MCF 10A (cell line): Measurements from ENCODE around the gene VWA5B1. TPM values are rescaled to one million over a fixed set of nuclear protein-coding genes. Genes with fewer than 3 reads are reported as not detected.

Source experiments
- BruUV-seq: library from RNA; stranded (reverse); fragments of 400-500 nt; replicated peaks from 2 replicates; lab custom pipeline; 2021; lab: Mats Ljungman, UMichigan
- CTCF ChIA-PET: fragments of 300-600 bp; sonication (Branson Sonifier 250); formaldehyde crosslinking; extraction: SDS; loops from one replicate; lab custom pipeline; 2021; ENCODE audit warnings: antibody characterized with exemption, inconsistent platforms; lab: Yijun Ruan, JAX
- POLR2A ChIA-PET: fragments of 300-600, 350-650 bp; sonication (Branson Sonifier 250); formaldehyde crosslinking; extraction: SDS; loops from one replicate; lab custom pipeline; 2020; ENCODE audit warnings: antibody characterized with exemption, inconsistent platforms; lab: Yijun Ruan, JAX
- DNase-seq: peaks from one replicate; pipeline ENCODE4 v3.0.0-alpha.2; 2018; ENCODE audit not compliant: unreplicated experiment
- H3K27ac Mint-ChIP-seq: one replicate; pipeline ENCODE4 v1.8.0; 2022; ENCODE audit warnings: mild to moderate bottlenecking, low read depth, mixed read lengths; ENCODE audit not compliant: unreplicated experiment
- H3K27me3 Mint-ChIP-seq: one replicate; pipeline ENCODE4 v1.8.0; 2022; ENCODE audit warnings: mixed read lengths; ENCODE audit not compliant: insufficient read depth, unreplicated experiment
- H3K36me3 Mint-ChIP-seq: one replicate; pipeline ENCODE4 v1.8.0; 2022; ENCODE audit warnings: mild to moderate bottlenecking, moderate library complexity, mixed read lengths; ENCODE audit not compliant: insufficient read depth, unreplicated experiment
- H3K4me1 Mint-ChIP-seq: one replicate; pipeline ENCODE4 v1.8.0; 2022; ENCODE audit warnings: mixed read lengths; ENCODE audit not compliant: insufficient read depth, unreplicated experiment
- H3K4me3 Mint-ChIP-seq: one replicate; pipeline ENCODE4 v1.8.0; 2022; ENCODE audit warnings: mild to moderate bottlenecking, moderate library complexity, mixed read lengths; ENCODE audit not compliant: unreplicated experiment
- H3K9me3 Mint-ChIP-seq: one replicate; pipeline ENCODE4 v1.8.0; 2022; ENCODE audit warnings: mixed read lengths; ENCODE audit not compliant: unreplicated experiment
- intact Hi-C: fragments of 100-400 bp; cut with micrococcal nuclease; formaldehyde crosslinking; loops from 2 replicates; pipeline ENCODE4 v1.14.1; 2022
- total RNA-seq: library from RNA; stranded (reverse); gene quantifications from 2 replicates; pipeline ENCODE4 v1.2.3, GENCODE V29; 2022
- TF ChIP-seq, protein P1 (sequence below): fragments of 200-600 bp; IDR thresholded peaks from one replicate; pipeline ENCODE4 v1.8.0; 2022; ENCODE audit warnings: antibody characterized with exemption, mild to moderate bottlenecking; ENCODE audit not compliant: unreplicated experiment

VWA5B1 gene
- total RNA-seq, 1 experiment from 2014 or later: not detected

DNA sequence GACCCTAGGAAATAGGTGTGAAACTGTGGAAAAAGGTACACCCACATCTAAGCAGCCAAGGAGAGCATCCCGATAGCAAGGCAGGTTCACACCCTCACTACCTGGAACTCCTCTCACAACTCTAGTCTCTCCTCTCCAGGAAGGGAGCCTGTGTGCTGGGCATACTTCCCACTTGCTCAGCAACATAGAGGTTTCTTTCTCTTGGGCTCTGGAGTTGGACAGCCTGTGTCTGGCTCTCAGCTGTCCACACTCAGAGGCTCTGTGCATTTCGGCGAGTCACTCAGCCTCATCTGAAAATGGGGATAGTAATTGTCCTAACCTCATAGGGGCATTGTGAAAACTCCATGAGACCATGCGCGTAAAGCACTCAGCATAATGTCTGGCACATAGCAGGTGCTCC, 29.6 kb upstream of the VWA5B1 start:
- Mint-ChIP-seq H3K27me3 (peaks cover 11% of the 10 kb centered on the region), H3K4me3 (no peak overlapping the region), H3K9me3 (no peaks in the 10 kb centered on the region), H3K36me3 (no peaks in the 10 kb centered on the region), H3K4me1 (no peaks in the 10 kb centered on the region), H3K27ac (no peak overlapping the region)
- ChIA-PET CTCF (no interaction called here), POLR2A (interaction anchor here (0.6 kb wide), 1 partner anchor 9 kb away, joined by 5 read pairs; no protein-coding TSS in a partner anchor)
- no peak for DNase-seq
- no TSS peak for BruUV-seq
- TF ChIP-seq, protein P1, sequence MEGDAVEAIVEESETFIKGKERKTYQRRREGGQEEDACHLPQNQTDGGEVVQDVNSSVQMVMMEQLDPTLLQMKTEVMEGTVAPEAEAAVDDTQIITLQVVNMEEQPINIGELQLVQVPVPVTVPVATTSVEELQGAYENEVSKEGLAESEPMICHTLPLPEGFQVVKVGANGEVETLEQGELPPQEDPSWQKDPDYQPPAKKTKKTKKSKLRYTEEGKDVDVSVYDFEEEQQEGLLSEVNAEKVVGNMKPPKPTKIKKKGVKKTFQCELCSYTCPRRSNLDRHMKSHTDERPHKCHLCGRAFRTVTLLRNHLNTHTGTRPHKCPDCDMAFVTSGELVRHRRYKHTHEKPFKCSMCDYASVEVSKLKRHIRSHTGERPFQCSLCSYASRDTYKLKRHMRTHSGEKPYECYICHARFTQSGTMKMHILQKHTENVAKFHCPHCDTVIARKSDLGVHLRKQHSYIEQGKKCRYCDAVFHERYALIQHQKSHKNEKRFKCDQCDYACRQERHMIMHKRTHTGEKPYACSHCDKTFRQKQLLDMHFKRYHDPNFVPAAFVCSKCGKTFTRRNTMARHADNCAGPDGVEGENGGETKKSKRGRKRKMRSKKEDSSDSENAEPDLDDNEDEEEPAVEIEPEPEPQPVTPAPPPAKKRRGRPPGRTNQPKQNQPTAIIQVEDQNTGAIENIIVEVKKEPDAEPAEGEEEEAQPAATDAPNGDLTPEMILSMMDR: no peak
- intact Hi-C loops: no loop called here

DNA sequence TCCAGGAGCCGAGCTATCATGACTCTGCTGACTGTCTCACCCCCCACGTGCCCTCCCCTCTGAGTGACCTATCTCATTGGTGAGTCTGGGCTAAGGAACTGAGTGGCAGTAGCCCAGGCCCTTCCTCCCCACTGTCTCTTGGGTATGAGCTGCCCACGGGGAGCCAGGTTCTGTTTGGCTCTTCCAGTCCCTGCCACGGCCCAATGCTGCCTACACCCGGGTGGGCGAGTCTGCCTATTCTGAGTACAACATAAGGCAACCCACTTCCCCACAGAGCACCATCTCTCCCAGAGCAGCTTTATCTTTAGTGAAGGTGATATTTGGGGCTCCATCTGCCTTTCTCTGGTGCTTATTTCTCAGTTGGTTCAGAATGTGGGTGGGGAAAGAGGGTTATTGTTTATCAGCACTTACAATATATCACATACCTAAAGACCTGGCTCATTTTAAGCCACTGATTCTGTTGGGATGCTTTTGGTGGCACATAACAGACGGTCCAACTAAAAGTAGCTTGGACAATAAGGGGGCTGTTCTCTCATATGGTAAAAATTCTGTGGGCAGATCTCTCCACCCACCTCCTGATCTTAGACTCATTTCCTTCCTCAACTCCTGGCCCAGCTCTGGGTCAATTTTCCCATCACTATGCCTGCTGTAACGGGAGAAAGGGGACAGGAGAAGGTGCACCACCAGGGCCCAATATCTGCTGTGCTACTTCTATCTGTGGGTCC, 27.7 kb upstream of the VWA5B1 start:
- intact Hi-C loops: no loop called here
- Mint-ChIP-seq H3K27ac (no peak overlapping the region), H3K9me3 (no peaks in the 10 kb centered on the region), H3K36me3 (no peaks in the 10 kb centered on the region), H3K4me1 (no peaks in the 10 kb centered on the region), H3K4me3 (no peak overlapping the region), H3K27me3 (peaks cover 11% of the 10 kb centered on the region)
- ChIA-PET CTCF (no interaction called here), POLR2A (interaction anchor here (0.6 kb wide), 1 partner anchor 53 kb away, joined by 3 read pairs; no protein-coding TSS in a partner anchor)
- BruUV-seq: no TSS peak
- TF ChIP-seq, protein P1: no peak
- DNase-seq: no peak

DNA sequence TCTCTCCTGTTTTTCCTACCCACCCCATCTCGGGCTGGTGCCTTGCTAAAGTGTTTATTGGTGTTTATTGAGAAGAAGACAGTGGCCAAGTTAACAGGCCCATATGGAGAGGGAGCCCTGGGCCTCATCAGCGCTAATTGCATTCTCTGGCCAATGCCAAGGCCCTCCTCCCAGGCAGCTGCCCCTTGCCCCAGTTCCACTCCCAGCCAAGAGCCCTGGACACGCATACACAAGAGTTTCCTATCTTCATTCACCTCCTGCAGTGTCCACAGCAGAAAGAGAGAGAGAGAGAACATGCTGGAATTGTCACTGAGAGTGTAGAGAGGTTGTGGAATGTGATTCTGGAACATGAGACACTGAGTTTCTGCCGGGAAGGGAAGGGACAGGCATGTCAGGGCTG, 25.4 kb upstream of the VWA5B1 start:
- no peak overlapping the region for H3K4me3 Mint-ChIP-seq
- peaks cover 22% of the 10 kb centered on the region for H3K27me3 Mint-ChIP-seq
- POLR2A ChIA-PET: no interaction called here
- H3K9me3 Mint-ChIP-seq: peaks cover 2% of the 10 kb centered on the region
- CTCF ChIA-PET: interaction anchor here (1.0 to 1.2 kb wide), 2 partner anchors 53 to 61 kb away, joined by 3 read pairs; no protein-coding TSS in a partner anchor
- H3K27ac Mint-ChIP-seq: no peak overlapping the region
- DNase-seq: no peak
- no TSS peak for BruUV-seq
- no peaks in the 10 kb centered on the region for H3K36me3 Mint-ChIP-seq
- H3K4me1 Mint-ChIP-seq: no peaks in the 10 kb centered on the region
- intact Hi-C loops: no loop called here
- TF ChIP-seq, protein P1: no peak

DNA sequence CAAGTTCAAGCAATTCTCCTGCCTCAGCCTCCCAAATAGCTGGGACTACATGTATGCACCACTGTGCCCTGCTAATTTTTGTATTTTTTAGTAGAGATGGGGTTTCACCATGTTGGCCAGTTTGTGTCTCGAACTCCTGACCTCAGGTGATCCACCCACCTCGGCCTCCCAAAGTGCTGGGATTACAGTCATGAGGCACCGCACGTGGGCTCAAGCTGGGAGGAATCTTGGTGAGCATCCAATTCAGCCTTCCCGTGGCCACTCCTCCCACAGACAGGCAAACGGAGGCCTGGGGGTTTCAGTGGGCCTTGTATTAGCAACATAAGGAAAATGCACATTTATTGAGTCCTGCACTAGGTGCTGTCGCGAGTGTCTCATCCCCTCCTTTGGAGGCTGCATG, 24.5 kb upstream of the VWA5B1 start:
- no TSS peak for BruUV-seq
- Mint-ChIP-seq H3K4me3 (no peak overlapping the region), H3K36me3 (no peaks in the 10 kb centered on the region), H3K9me3 (peaks cover 11% of the 10 kb centered on the region), H3K27me3 (peaks cover 31% of the 10 kb centered on the region), H3K27ac (no peak overlapping the region), H3K4me1 (no peaks in the 10 kb centered on the region)
- CTCF ChIA-PET: interaction anchor here (0.7 to 1.2 kb wide), 2 partner anchors 60 to 215 kb away, joined by 3 read pairs; no protein-coding TSS in a partner anchor
- POLR2A ChIA-PET: no interaction called here
- TF ChIP-seq, protein P1: no peak
- no peak for DNase-seq
- intact Hi-C loops: no loop called here
